BLaER1 treated with 17β-estradiol and CSF1 and Interleukin-3, amounts not matched to agents 10 nM and 100 nM (cell line): ENCODE measurements around the gene FADS2.

Source experiments
- H3K27ac ChIP-seq, 11 experiments: shearing (Covaris generic); formaldehyde crosslinking; 2 replicates each; pipeline ENCODE4 v1.8.1; 2022
- H3K27me3 ChIP-seq, 11 experiments: shearing (Covaris generic); formaldehyde crosslinking; 2 replicates each; pipeline ENCODE4 v1.8.1; 2022
- H3K36me3 ChIP-seq, 11 experiments: shearing (Covaris generic); formaldehyde crosslinking; 2 replicates each; pipeline ENCODE4 v1.8.1; 2022
- H3K4me1 ChIP-seq, 10 experiments: shearing (Covaris generic); formaldehyde crosslinking; 2 replicates each; pipeline ENCODE4 v1.8.1; 2022
- H3K4me2 ChIP-seq, 11 experiments: shearing (Covaris generic); formaldehyde crosslinking; 2 replicates each; pipeline ENCODE4 v1.8.1; 2022
- H3K4me3 ChIP-seq, 10 experiments: shearing (Covaris generic); formaldehyde crosslinking; 2 replicates each; pipeline ENCODE4 v1.8.1; 2022
- H3K9ac ChIP-seq, 11 experiments: shearing (Covaris generic); formaldehyde crosslinking; 2 replicates each; pipeline ENCODE4 v1.8.1; 2022
- H3K9me3 ChIP-seq, 11 experiments: shearing (Covaris generic); formaldehyde crosslinking; replicated peaks in 1 of 11; 2 replicates each; pipeline ENCODE4 v1.8.1; 2022
- H4K20me1 ChIP-seq, 11 experiments: shearing (Covaris generic); formaldehyde crosslinking; 2 replicates each; pipeline ENCODE4 v1.8.1; 2022
- Cebpa-rat ChIP-seq, 11 experiments: shearing (Covaris generic); IDR thresholded peaks; 2 replicates each; pipeline ENCODE4 v1.8.1; 2022

The FADS2 gene

DNA sequence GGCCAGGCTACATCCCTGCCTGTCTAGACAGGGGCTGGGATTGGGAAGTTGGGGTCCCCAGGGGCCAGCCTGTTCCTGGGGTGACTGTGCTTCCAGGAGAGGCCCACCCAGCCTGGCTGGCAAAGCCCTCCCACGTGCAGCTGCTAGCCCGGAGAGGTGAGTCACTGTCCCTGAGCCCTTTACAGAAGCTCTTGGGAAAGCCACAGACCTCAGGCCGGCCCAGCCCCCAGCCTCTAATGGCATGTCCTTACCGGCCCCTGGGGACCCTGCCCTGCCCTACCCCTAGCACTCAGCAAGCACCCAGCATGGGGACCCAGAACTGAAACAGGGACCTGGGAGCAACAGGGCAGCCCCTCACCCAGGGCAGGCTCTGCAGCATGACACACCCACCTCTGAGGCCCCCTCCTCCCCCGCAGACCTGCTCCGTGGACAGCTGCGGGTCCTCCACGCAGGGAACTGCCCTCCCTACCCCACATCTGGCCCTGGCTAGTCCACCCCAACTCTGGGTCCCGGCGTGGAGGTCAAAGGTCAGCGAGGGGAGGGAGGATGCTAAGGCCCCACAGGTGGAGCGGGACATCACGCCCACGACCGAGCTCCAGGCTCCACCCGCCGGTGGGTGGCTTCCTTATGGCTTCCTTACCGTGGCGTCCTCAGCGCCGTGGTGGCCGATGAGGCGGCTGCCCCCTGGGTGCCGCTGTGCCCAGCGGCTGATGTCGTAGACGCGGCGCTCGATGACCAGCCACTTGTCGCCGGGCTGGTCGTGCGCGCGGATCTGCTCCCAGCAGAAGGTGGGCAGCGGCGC, 62.6 kb downstream of the FADS2 start:
- H3K27me3 ChIP-seq, result no peaks in the 10 kb centered on the region
- peak overlapping the region; percentile 54 to 80 (median 76); a peak in 21 of 22 replicates for H3K27ac ChIP-seq
- no peak for TF ChIP-seq Cebpa-rat (IDR thresholded peaks at IDR 0.05)
- peaks cover 0 to 7% (median 0%) of the 10 kb centered on the region in 11 experiments; a peak in 2 of 22 replicates for H3K9me3 ChIP-seq
- peaks cover 0 to 58% (median 15%) of the 10 kb centered on the region in 11 experiments; a peak in 14 of 22 replicates for H4K20me1 ChIP-seq
- peaks cover 18 to 52% (median 26%) of the 10 kb centered on the region in 10 experiments for H3K4me1 ChIP-seq
- H3K9ac ChIP-seq, result peak overlapping the region; percentile 74 to 89 (median 82)
- peak overlapping the region; percentile 84 to 100 (median 99) for H3K4me2 ChIP-seq
- H3K4me3 ChIP-seq, result peak overlapping the region; percentile 72 to 92 (median 81)
- peaks cover 0 to 38% (median 0%) of the 10 kb centered on the region in 11 experiments; a peak in 6 of 22 replicates for H3K36me3 ChIP-seq

GRCh38 chr11:61891331-61892084, 63.4 kb downstream of the FADS2 start, which contains the start of gene FADS3:
Gene FADS3 (minus strand): TSS chr11:61891545. CDS start chr11:61891381, 164 bp downstream.
- Histone ChIP-seq H3K9ac (peak within 1 kb of the TSS; percentile 74 to 89 (median 82)), H3K27ac (peak within 1 kb of the TSS; percentile 54 to 80 (median 76); a peak in 21 of 22 replicates), H3K9me3 (peaks cover 0 to 7% (median 0%) of the 10 kb centered on the region in 11 experiments; a peak in 2 of 22 replicates), H3K27me3 (no peaks in the 10 kb centered on the region), H3K36me3 (peaks cover 0 to 38% (median 0%) of the 10 kb centered on the region in 11 experiments; a peak in 6 of 22 replicates), H3K4me2 (peak within 1 kb of the TSS; percentile 84 to 100 (median 99)), H3K4me3 (peak within 1 kb of the TSS; percentile 72 to 92 (median 81)), H4K20me1 (peaks cover 0 to 51% (median 14%) of the 10 kb centered on the region in 11 experiments; a peak in 14 of 22 replicates), H3K4me1 (peaks cover 18 to 52% (median 26%) of the 10 kb centered on the region in 10 experiments)
- no peak for TF ChIP-seq Cebpa-rat (IDR thresholded peaks at IDR 0.05)

- Histone ChIP-seq H3K4me3 (peak overlapping the region; percentile 72 to 92 (median 81)), H4K20me1 (peaks cover 0 to 46% (median 13%) of the 10 kb centered on the region in 11 experiments; a peak in 14 of 22 replicates), H3K4me1 (peaks cover 18 to 52% (median 26%) of the 10 kb centered on the region in 10 experiments), H3K36me3 (peaks cover 0 to 38% (median 0%) of the 10 kb centered on the region in 11 experiments; a peak in 6 of 22 replicates), H3K9ac (peak overlapping the region in 10 of 11 experiments; percentile 50 to 89 (median 80); a peak in 18 of 22 replicates), H3K27me3 (no peaks in the 10 kb centered on the region), H3K27ac (peak overlapping the region in 1 of 11 experiments; percentile 16; a peak in 1 of 22 replicates), H3K9me3 (peaks cover 0 to 2% (median 0%) of the 10 kb centered on the region in 11 experiments; a peak in 1 of 22 replicates), H3K4me2 (peak overlapping the region; percentile 84 to 100 (median 99))
- no peak for TF ChIP-seq Cebpa-rat (IDR thresholded peaks at IDR 0.05)
These were observed 63.9 kb downstream of the FADS2 start for GRCh38 chr11:61892085-61892370.

DNA sequence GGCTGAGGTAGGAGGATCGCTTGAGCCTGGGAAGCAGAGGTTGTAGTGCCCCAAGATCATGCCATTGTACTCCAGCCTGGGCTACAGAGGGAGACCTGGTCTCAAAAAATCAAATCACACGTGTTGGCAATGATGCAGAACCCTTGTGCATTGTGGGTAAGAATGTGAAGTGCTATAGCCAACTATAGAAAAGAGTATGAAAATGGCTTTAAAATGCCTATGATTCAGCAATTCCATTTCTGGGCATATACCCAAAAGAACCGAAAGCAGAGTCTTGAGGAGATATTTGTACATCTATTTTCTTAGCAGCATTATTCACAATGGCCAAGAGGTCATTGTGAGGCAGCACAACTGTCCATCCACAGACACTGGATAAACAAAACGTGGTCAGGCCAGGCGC, 65.9 kb downstream of the FADS2 start:
- peaks cover 0 to 29% (median 9%) of the 10 kb centered on the region in 11 experiments; a peak in 13 of 22 replicates for H4K20me1 ChIP-seq
- H3K4me1 ChIP-seq, result peaks cover 32 to 52% (median 40%) of the 10 kb centered on the region in 10 experiments
- no peak for TF ChIP-seq Cebpa-rat (IDR thresholded peaks at IDR 0.05)
- peak overlapping the region in 3 of 11 experiments; percentile 1 to 62 (median 23); a peak in 2 of 22 replicates for H3K4me2 ChIP-seq
- H3K27me3 ChIP-seq, result no peaks in the 10 kb centered on the region
- H3K4me3 ChIP-seq, result no peak overlapping the region
- peaks cover 0 to 43% (median 0%) of the 10 kb centered on the region in 11 experiments; a peak in 5 of 22 replicates for H3K36me3 ChIP-seq
- no peak overlapping the region for H3K9ac ChIP-seq
- H3K9me3 ChIP-seq, result no peaks in the 10 kb centered on the region
- no peak overlapping the region for H3K27ac ChIP-seq

- Histone ChIP-seq H3K4me3 (no peak overlapping the region), H3K36me3 (peaks cover 0 to 54% (median 0%) of the 10 kb centered on the region in 11 experiments; a peak in 5 of 22 replicates), H3K27ac (no peak overlapping the region), H3K9ac (no peak overlapping the region; a peak in 1 of 22 replicates), H3K27me3 (no peaks in the 10 kb centered on the region), H3K4me1 (peaks cover 26 to 52% (median 38%) of the 10 kb centered on the region in 10 experiments), H3K4me2 (peak overlapping the region in 1 of 11 experiments; percentile 62; a peak in 2 of 22 replicates), H4K20me1 (peaks cover 0 to 22% (median 5%) of the 10 kb centered on the region in 11 experiments; a peak in 13 of 22 replicates), H3K9me3 (no peaks in the 10 kb centered on the region)
- TF ChIP-seq Cebpa-rat (IDR thresholded peaks at IDR 0.05), result no peak
These were observed 67.1 kb downstream of the FADS2 start for GRCh38 chr11:61895046-61895717.

GRCh38 chr11:61895718-61896059, 67.6 kb downstream of the FADS2 start:
- no peak overlapping the region for H3K27ac ChIP-seq
- no peaks in the 10 kb centered on the region for H3K9me3 ChIP-seq
- no peak for TF ChIP-seq Cebpa-rat (IDR thresholded peaks at IDR 0.05)
- H3K36me3 ChIP-seq, result peaks cover 0 to 59% (median 0%) of the 10 kb centered on the region in 11 experiments; a peak in 5 of 22 replicates
- no peak overlapping the region for H3K4me3 ChIP-seq
- H3K4me2 ChIP-seq, result no peak overlapping the region
- no peaks in the 10 kb centered on the region for H3K27me3 ChIP-seq
- H3K9ac ChIP-seq, result no peak overlapping the region; a peak in 1 of 22 replicates
- H3K4me1 ChIP-seq, result peaks cover 21 to 52% (median 33%) of the 10 kb centered on the region in 10 experiments
- H4K20me1 ChIP-seq, result peaks cover 0 to 20% (median 1%) of the 10 kb centered on the region in 11 experiments; a peak in 10 of 22 replicates

GRCh38 chr11:61896665-61897386, 68.7 kb downstream of the FADS2 start:
- Histone ChIP-seq H3K9ac (peak overlapping the region in 3 of 11 experiments; percentile 0 to 45 (median 3); a peak in 1 of 22 replicates), H3K9me3 (no peaks in the 10 kb centered on the region), H3K36me3 (peaks cover 0 to 71% (median 0%) of the 10 kb centered on the region in 11 experiments; a peak in 5 of 22 replicates), H3K27me3 (no peaks in the 10 kb centered on the region), H3K4me1 (peaks cover 14 to 59% (median 26%) of the 10 kb centered on the region in 10 experiments), H3K4me3 (no peak overlapping the region), H3K4me2 (0 out of 22 replicates have a peak overlapping the region, but pooled peaks of 1 of the 11 experiments have one; percentile 3), H4K20me1 (peaks cover 0 to 20% (median 0%) of the 10 kb centered on the region in 11 experiments; a peak in 4 of 22 replicates), H3K27ac (peak overlapping the region in 2 of 11 experiments; percentile 2 to 7; a peak in 2 of 22 replicates)
- TF ChIP-seq Cebpa-rat (IDR thresholded peaks at IDR 0.05), result no peak
